HPDE6-E6E7 (cell line): ENCODE results near the gene PXT1.
A peak's percentile ranks its signal among the peaks of the same experiment; 100 is the strongest.

Experiments
- DNase-seq: peaks from one replicate; pipeline ENCODE4 v3.0.0; 2011; ENCODE audit warnings: missing footprints; ENCODE audit errors: extremely low spot score

Gene PXT1

DNA sequence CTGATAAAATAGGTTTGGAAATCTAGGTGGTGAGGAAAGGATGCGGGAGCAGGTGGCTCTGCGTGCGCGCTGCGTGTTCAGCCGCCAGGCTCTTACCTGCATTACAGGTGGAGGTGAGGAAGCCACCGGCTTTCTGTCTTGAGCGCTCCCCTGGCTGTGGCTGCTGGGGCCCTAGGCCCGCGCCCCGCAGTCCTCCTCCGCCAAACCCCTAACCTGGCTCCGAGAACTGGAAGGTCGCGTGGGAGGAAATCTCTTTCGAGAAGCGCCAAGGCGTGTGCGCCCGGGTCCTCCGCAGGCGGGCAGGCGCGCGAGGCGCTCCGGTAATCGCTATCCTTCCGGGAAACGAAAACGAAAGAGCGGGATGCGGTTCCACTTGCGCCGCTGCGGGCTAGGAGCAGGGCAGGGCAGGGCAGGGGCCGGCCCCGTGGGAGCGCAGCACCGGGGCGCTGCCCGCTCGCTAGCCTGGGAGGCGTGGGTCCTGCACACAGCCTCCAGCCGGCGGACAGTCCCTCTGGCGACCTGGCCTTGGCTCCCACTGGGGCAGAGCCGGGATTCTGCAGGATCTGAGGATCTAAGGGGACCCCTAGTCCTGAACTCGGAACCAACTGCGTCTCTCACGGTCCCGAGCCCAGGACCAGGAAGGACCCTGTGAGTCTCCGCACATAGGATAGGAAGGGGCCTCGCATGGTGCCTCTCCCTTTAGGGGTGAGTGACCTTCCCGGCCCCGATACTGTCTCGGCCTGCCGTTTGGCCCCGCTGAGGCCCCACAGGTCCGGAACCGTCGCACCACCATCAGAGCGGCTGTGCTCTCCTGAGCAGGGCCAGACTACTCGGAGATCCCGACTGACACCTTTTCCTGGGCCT, 55.0 kb downstream of the PXT1 start, which contains the start of gene ETV7:
Gene ETV7 (minus strand): TSS at position 230 of the 864 bp plus-strand sequence. CDS start 128 bp downstream, at position 102.
- peak; percentile 66 for DNase-seq

DNA sequence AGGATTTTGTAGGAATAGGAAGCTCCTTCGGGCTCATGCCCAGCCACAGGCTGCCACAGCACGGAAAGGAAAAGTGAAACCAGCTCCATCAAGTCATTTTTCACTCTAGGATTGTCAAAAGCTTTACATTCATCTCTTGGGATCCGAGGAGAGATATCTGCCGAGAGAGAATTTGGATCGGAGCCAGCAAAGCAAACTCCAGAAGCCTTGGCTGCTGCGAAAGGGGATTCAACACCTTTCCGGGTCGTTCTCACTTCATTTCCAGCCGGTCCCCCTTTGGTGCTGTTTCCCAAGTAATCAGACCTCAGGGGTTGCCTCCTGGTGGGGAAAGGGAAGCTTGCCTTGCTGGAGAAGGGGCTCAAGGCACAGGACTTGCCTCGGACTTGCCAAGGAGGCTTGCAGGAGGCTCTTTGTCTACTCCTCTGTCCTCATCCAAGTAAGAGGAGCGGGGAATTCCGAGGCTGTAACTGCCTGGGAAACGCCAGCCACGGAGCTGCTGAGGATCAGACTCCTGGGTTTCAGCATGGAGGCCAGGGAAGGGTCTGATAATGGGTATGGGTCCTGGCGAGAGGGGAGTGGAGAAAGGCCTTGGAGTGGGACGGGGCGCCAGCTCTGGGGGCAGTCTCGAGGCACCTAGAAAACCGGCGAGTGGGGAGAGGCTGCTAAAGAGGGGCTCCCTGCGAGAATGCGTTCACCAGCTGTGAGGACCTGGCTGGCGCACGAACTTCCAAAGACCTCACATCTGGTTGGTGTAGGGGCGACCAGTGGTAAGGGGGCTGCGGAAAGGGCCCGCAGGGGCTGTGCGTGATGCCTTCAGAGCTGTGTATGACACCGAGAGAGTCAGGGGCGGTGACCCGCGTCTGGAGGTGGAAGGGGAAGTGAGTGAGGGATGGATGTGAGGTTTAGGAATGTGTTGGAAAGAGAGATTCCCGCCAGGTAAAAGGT, 55.9 kb downstream of the PXT1 start:
- DNase-seq = peak; percentile 55

DNA sequence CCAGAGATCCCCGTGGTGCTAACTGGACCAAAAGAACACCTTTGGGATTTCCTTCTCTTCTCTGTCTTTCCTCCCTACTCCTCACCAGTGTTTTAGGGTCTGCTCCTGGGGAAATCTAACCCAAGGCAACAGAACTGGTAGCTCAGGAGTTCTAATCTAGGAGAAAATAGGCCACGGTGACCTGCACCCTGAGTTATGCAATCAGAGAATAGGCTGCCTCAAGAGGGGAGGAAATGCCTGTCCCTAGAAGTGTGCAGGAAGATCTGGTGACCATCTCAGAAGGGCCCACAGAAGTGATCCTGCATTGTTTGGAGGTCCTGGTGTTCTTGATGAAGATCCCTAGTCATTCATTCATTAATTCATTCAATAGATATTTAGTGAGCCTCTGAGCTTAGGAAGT, 58.6 kb downstream of the PXT1 start:
- DNase-seq = no peak

DNA sequence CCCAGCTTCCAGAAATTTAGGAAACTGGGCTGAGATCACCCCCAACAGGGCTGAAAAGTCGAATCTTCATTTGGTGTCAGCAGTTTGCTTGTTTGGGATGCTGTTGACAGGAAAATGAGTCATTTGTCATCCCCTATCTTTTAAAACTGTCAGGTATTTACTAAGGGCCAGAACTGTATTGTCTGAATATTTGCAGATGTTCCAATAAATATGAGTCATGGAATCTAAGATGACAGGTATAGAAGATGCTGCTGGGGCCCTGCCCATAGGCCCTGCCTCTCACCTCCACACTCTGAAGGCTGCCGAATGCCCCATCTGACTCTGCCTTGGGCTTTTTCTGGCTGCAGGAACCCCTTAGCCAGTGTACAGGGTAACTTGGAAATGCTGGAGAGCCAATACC, 59.0 kb downstream of the PXT1 start:
- no peak for DNase-seq

DNA sequence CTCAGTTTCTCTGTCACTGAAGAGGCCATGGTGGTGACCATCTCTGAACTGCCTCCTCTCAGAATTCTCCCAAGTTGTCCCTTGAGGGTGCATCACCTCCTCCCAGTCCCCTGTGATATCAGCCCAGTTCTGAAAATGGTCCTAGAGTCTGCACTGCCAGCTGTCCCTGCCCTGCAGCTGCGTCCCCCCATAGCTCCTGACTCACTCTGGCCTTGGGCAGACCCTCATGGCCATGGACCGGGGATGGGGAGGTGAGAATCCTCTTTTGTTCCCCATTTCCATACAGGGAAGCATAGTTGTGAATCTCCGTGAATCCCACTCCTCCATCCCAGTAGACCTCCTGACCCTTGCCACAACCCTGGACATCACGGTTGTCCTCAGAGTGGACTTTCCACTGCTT, 59.7 kb downstream of the PXT1 start:
- no peak for DNase-seq

DNA sequence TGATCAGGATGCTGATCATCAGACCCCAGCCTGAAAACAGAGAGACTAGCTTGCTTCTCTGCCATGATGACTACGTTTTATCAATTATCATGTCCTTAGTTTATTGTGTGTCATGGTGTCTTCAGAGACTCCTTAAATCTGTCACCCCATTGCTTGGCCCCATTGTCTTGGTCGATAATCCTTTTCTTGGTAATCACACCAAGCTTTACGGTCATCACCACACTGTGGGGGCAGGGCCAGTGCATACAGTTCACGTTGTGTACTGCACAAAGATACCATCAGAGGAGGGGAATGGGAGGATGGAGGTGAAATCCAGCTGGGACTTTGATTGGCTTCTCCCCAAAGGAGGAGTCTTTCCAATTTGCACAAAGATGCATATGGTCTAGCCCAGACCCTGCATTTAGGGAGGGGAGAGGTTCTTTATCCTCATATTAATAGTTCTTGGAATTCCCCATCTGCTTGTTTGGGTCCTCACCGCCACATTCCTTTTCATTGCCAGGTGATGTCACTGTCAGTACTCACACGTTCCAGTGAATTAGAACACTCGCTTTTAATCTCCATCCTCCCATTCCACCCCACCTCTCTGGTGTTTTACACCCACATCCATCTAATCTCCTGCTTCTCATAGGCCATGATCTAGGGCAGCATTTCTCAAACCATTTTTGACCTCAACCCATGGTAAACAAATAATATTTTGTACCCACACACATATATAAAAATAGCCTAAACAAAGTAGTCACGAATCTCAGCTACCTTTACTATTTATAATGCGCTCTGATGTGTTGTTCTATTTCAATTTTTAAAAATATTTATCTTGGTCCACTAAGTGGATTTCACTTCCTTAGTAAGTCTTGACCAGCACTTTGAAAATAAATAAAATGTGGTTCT, 60.9 kb downstream of the PXT1 start:
- no peak for DNase-seq

DNA sequence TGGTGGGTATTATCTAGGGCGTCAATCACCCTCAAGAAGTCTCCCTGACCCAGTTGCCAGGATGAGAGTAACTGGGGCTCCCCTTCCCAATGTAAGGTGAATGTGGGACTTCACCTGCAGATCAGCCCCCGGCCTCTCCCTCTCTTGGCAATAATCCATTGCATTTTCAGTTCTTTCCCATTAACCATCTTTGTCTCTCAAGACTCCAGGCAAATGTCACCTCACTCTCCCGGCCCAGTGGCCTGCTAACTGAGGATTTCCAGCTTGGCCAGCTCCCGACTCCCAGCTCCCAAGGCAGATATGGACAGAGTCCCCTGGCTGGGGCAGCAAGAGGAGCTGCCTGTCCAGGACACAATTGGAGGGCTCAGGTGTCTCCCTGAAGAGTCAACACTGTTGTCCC, 62.5 kb downstream of the PXT1 start:
- DNase-seq = no peak

DNA sequence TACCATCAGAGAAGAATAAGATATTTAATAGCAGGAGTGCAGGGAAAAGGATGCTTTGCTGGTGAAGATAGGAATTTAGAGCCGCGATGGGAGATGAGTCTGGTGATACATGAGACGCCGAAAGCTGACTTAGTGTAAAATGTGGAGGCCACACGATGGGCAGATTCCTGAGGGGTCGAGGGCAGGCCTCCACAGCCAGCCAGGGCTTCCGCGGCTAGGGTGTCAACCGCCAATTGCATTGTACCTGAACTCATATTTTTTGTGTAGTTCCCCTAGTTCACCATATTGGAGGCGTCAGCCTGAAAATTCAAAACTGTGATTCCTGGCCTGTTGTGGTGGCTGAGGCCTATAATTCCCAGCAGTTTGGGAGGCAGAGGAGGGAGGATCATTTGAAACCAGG, 63.7 kb downstream of the PXT1 start:
- DNase-seq = no peak

DNA sequence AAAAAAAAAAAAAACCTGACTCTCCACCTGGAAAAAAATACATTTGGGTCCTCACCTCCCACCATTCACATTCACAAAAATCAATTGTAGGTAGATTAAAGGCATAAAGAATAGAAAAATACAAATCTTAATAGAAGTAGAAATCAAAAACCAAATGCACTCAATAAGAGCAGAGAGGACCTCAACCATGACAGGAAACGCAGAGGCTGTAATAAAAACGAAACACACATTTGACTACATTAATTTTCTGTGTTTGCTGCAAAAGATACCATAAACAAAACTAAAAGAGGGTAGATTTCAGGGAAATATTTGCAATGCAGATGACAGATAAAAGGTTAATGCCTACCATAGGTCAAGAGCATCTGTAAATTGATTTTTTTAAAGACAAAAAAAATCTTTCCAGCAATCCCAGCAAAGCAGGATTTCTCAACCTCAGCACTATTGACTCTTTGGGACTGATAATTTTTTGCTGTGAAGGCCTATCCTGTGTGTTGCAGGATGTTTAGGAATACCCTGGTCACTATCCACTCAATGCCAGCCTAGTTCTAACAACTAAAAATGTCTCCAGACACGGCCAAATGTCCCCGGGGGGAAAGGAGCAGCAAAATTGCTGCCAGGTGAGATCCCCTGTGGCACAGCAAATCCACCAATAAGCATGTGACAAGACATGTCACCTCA, 64.3 kb downstream of the PXT1 start:
- DNase-seq = no peak

DNA sequence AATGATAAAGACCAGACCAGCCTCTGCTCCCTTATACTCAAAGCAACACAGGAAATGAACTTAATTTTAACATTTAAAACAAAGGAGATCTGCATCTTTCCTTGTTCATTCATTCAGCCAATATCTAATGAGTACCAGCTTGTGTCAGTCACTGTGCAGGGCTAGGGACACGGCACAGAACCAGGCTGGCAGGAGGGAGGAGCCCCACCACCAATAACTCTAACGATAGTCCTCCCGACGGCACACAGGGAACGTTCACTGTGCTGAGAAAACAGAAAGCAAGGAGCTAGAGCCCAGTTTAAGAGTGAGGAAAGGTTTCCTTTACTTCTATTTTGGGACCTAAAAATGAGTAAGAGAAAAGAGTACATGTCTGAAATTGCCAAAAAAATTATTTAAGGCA, 65.1 kb downstream of the PXT1 start:
- no peak for DNase-seq

DNA sequence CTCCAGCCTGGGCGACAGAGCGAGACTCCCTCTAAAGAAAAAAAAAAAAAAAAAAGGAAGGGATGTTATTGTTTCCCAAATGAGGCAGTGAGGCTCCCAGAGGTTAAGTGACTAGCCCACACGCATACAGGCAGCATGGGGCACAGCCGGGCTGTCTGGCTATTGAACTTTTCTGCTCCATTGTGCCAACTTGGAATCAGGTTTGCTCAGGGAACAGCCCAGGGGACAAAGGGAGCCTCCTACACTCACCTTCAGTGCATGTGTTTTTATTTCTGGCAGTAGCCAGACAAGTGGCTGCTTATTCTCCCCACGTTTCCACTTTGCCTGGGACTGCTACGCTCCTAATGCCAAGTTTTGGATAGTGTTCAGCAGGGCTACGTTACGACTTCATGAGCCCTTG, 65.9 kb downstream of the PXT1 start:
- DNase-seq = no peak

DNA sequence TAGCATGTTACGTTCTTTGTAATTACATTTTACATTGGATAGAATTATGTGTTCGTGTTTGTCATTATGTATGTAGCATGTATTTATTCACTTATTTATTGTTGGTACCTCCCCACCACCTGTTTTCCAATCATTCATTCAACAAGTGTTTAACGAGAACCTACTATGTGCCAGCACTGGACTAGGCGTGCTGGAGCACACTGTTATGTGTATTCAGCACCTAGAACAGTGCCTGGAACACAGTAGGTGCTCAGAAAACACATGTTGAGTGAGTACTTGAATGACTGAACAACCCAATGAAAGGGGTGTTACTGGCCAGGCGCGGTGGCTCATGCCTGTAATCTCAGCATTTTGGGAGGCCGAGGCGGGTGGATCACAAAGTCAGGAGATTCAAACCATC, 66.5 kb downstream of the PXT1 start:
- no peak for DNase-seq

DNA sequence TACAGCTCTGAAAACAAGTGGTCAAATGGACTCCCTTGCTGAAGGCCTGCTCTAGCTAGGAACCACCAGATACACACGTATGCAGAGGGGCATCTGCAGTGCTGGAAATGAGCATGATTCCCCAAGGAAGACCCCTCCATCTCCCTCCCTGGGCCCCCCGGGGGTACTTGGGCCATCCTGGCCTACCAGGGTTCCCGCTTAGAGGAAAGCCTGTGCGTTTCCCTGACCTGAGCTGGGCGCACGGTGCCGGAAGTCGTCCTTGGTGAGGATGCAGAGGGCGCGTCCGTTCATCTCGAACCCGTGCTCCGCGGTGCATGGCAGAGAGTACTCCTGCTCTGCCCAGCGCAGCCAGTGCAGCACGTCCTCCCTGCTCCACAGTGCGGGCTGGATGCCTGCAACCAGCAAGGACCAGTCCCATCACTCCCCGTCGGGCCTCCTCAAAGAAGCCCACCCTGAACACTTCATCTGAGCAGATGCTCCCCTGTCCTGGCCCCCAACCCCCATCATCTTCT, 67.0 kb downstream of the PXT1 start:
- no peak for DNase-seq

DNA sequence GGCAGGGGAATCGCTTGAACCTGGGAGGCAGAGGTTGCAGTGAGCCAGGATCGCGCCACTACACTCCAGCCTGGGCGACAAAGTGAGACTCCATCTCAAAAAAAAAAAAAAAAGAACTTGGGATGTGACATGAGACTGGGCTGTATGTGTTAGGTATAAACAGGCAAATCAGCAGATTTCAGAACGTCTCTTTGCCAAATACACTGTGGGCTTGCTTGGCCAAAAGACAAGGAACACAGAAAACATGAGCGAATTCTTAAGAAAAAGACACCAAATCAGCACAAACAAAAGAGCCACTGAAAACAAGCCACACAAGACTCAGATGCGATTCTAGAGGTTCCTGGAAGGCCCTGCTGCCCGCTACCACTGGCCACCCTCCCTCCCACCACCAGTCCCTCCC, 67.7 kb downstream of the PXT1 start:
- DNase-seq = no peak

DNA sequence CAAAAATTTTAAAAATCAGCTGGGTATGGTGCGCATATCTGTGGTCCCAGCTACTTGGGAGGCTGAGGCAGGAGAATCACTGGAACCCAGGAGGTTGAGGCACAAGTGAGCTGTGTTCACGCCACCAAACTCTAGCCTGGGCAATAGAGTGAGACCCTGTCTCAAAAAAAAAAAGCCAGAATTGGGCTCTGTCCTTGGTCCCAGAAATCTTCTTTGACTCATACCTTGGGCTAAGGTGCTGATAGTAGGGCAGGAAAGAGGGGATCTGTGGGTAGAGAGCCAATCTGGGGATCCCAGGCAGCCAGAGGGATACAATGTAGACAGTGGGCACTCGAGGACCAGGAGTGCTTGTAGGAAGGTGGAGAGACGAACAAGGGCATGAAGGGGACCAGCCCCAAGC, 68.5 kb downstream of the PXT1 start:
- DNase-seq = no peak

DNA sequence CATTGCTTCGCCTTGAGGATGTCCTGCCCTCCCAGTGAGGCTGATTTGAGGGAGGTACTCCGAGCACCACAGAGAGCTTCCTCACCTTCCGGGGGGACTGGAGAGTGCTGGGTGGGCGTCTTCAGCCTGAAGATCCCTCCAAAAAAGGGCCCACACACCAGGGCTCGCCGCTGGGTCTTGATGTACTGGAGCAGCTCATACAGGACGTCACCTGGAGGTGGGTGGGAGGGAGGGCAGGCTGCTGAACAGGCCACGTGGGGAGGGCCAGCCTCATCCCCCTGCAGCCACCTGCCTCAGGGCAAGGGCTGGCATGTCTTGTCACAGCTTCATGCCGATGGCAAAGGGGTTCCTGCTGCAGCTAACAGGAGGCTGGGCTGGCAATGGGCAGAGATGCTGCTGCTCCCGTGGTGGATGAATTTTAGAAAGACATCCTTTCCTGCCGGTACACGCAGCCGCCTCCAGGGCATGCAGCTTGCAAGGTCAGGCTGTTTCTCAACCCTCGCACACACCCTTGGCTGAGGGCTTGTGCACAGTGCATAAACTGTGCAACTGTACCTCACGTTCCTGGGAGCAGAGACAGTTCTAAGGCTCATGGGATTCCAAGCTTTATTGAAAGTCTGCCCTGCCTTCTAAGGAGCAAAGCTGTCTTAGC, 69.2 kb downstream of the PXT1 start:
- DNase-seq = peak; percentile 78

DNA sequence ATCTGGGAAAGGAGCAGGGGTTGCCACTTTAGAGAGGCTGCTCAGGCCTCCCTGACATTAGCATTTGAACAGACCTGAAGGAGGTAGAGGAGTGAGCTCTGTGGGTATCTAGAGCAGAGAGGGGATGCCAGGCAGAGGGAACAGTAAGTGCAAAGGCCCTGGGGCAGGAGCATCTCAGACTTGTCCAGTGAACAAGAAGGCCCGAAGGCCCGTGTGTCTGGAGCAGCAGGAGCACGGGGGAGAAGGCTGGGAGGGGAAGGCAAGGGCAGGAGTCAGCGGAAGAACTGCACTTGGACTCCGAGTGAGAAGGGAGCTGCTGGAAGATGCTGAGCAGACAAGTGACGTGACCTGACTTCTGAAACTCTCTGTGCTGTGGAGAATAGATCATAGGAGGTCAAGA, 70.6 kb downstream of the PXT1 start:
- no peak for DNase-seq

DNA sequence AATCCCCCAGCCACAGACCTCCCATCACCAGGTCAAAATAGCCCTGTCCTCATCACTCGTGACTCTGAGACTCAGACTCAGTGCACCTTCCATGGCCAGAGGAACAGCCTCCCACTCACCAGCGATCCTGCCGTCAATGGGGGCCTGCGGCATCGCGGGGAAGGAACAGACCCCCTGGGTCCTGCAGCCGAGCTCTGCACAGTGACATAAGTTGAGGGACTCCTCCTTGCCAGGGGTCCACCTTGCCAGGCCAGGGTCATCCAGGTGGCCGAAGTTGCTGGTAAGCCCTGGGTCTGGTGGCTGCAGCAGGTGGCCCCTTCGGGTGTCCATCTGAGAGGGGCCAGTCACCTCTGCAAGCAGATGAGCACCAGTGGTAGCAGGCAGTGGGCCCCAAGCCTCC, 71.4 kb downstream of the PXT1 start:
- DNase-seq = no peak

DNA sequence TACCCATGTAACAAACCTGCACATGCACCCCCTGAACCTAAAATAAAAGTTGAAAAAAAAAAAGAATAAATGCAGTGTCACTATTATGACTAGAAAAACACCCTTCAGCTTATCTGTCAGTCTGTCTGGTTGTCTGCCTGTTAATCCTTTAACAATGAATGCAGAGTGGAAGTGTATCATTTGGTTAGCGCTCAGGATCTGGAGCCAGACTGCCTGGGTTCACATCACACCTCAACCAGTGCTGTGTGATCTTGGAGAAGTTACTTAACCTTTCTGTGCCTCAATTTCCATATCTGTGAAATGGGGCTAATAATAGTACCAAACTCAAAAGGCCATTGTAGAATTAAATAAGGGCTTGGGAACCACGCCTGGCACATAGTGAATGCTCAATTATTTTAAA, 72.0 kb downstream of the PXT1 start:
- DNase-seq = no peak
